PC-9 (cell line): Measurements from ENCODE around the gene IRF2. TPM values are rescaled to one million over a fixed set of nuclear protein-coding genes. Genes with fewer than 3 reads are reported as not detected.

Experiments used
- BruUV-seq: library from RNA; stranded (reverse); fragments of 400-500 nt; replicated peaks from 2 replicates; lab custom pipeline; 2021; lab: Mats Ljungman, UMichigan
- CTCF ChIA-PET: fragments of 300-600 bp; sonication (Branson Sonifier 250); formaldehyde crosslinking; loops from one replicate; lab custom pipeline; 2022; ENCODE audit warnings: antibody characterized with exemption; lab: Charles Lee
- POLR2A ChIA-PET: fragments of 300-600 bp; sonication (Branson Sonifier 250); formaldehyde crosslinking; loops from one replicate; lab custom pipeline; 2022; ENCODE audit warnings: antibody characterized with exemption; ENCODE audit not compliant: unreplicated experiment; lab: Charles Lee
- DNase-seq, 2 experiments: peaks; one replicate each; pipeline versions ENCODE4 v3.0.0 to v3.0.0-alpha.2; 2015 to 2022; ENCODE audit warnings: mixed read lengths in 1 of 2
- H2AFZ ChIP-seq: fragments of 200-600 bp; sonication (generic); 2 replicates; pipeline ENCODE4 v1.8.1; 2017; ENCODE audit warnings: antibody characterized with exemption
- H3F3A ChIP-seq: fragments of 200-600 bp; sonication (generic); 2 replicates; pipeline ENCODE4 v1.8.1; 2017; ENCODE audit warnings: antibody characterized with exemption, mild to moderate bottlenecking, low read depth; ENCODE audit not compliant: insufficient read depth
- H3K27ac ChIP-seq: fragments of 200-600 bp; sonication (generic); 2 replicates; pipeline ENCODE4 v1.6.1; 2016; ENCODE audit warnings: mixed run types
- H3K27me3 ChIP-seq: fragments of 200-600 bp; sonication (generic); 2 replicates; pipeline ENCODE4 v1.6.1; 2016; ENCODE audit warnings: low read depth, mixed run types; ENCODE audit not compliant: insufficient read depth
- H3K36me3 ChIP-seq: fragments of 200-600 bp; sonication (generic); 2 replicates; pipeline ENCODE4 v1.6.1; 2016; ENCODE audit warnings: low read depth, mixed run types
- H3K4me1 ChIP-seq: fragments of 200-600 bp; sonication (generic); replicated peaks from 2 replicates; pipeline ENCODE4 v1.6.1; 2016; ENCODE audit warnings: mixed run types; ENCODE audit not compliant: insufficient read depth
- H3K4me2 ChIP-seq: fragments of 200-600 bp; sonication (generic); 2 replicates; pipeline ENCODE4 v1.6.1; 2017; ENCODE audit warnings: mixed run types
- H3K4me3 ChIP-seq: fragments of 200-600 bp; sonication (generic); 2 replicates; pipeline ENCODE4 v1.6.1; 2016; ENCODE audit warnings: mixed run types
- H3K79me2 ChIP-seq: fragments of 200-600 bp; sonication (generic); 2 replicates; pipeline ENCODE4 v1.6.1; 2017; ENCODE audit warnings: low read depth, mixed run types
- H3K9me2 ChIP-seq: fragments of 200-600 bp; sonication (generic); 2 replicates; pipeline ENCODE4 v1.8.1; 2017; ENCODE audit warnings: mild to moderate bottlenecking; ENCODE audit not compliant: insufficient read depth
- H3K9me3 ChIP-seq: fragments of 200-600 bp; sonication (generic); 2 replicates; pipeline ENCODE4 v1.8.1; 2016; ENCODE audit warnings: low read depth; ENCODE audit not compliant: insufficient read depth
- H4K20me1 ChIP-seq: fragments of 200-600 bp; sonication (generic); 2 replicates; pipeline ENCODE4 v1.8.1; 2017; ENCODE audit not compliant: insufficient read depth
- CTCF ChIP-seq: fragments of 200-600 bp; sonication (generic); conservative IDR thresholded peaks from 2 replicates; pipeline ENCODE4 v1.6.1; 2017; ENCODE audit warnings: mixed run types, antibody characterized with exemption, mild to moderate bottlenecking, moderate library complexity
- EZH2 ChIP-seq: fragments of 200-600 bp; sonication (generic); IDR thresholded peaks from 2 replicates; pipeline ENCODE4 v1.8.0; 2017; ENCODE audit warnings: antibody characterized with exemption, low read depth
- intact Hi-C: fragments of 100-400 bp; cut with micrococcal nuclease; formaldehyde crosslinking; loops from one replicate; pipeline ENCODE4 v1.10.0; 2022; ENCODE audit not compliant: unreplicated experiment
- total RNA-seq: library from RNA; stranded (reverse); gene quantifications from 2 replicates; pipeline ENCODE4 v1.2.3, GENCODE V29; 2021

IRF2 gene
- total RNA-seq, 1 experiment from 2014 or later = 34.4 TPM

GRCh38 chr4:184434021-184434420 lies 40.3 kb downstream of the IRF2 start:
- no peaks in the 10 kb centered on the region for H3F3A ChIP-seq
- ChIA-PET CTCF (no interaction called here), POLR2A (no interaction called here)
- no peak for DNase-seq
- H3K9me2 ChIP-seq = no peaks in the 10 kb centered on the region
- no peaks in the 10 kb centered on the region for H3K9me3 ChIP-seq
- intact Hi-C loops = no loop called here
- H4K20me1 ChIP-seq = no peaks in the 10 kb centered on the region
- H3K27ac ChIP-seq = no peak overlapping the region
- H3K4me3 ChIP-seq = no peak overlapping the region
- no peak overlapping the region for H2AFZ ChIP-seq
- H3K79me2 ChIP-seq = no peaks in the 10 kb centered on the region
- H3K27me3 ChIP-seq = no peaks in the 10 kb centered on the region
- no peak overlapping the region for H3K4me2 ChIP-seq
- no peak for TF ChIP-seq CTCF
- TF ChIP-seq EZH2 = no peak
- BruUV-seq = no TSS peak
- H3K4me1 ChIP-seq = no peaks in the 10 kb centered on the region
- no peaks in the 10 kb centered on the region for H3K36me3 ChIP-seq

- Histone ChIP-seq H3K4me1 (no peaks in the 10 kb centered on the region), H3K27me3 (no peaks in the 10 kb centered on the region), H3K4me2 (no peak overlapping the region), H3K79me2 (no peaks in the 10 kb centered on the region), H3K9me3 (no peaks in the 10 kb centered on the region), H3K4me3 (no peak overlapping the region), H4K20me1 (no peaks in the 10 kb centered on the region), H3K36me3 (no peaks in the 10 kb centered on the region), H3F3A (no peaks in the 10 kb centered on the region), H3K27ac (no peak overlapping the region), H3K9me2 (no peaks in the 10 kb centered on the region), H2AFZ (no peak overlapping the region)
- CTCF ChIA-PET = no interaction called here
- intact Hi-C loops = no loop called here
- no peak for DNase-seq
- TF ChIP-seq EZH2 = no peak
- no peak for TF ChIP-seq CTCF
- no TSS peak for BruUV-seq
- POLR2A ChIA-PET = no interaction called here
Measured at GRCh38 chr4:184433258-184433892, 41.0 kb downstream of the IRF2 start.

GRCh38 chr4:184432127-184432922 lies 42.0 kb downstream of the IRF2 start:
- H3K9me2 ChIP-seq = no peaks in the 10 kb centered on the region
- BruUV-seq = no TSS peak
- H3K4me2 ChIP-seq = no peak overlapping the region
- TF ChIP-seq CTCF = no peak
- no peak for TF ChIP-seq EZH2
- no peaks in the 10 kb centered on the region for H3K27me3 ChIP-seq
- H3K36me3 ChIP-seq = no peaks in the 10 kb centered on the region
- no peaks in the 10 kb centered on the region for H3K79me2 ChIP-seq
- no peak overlapping the region for H2AFZ ChIP-seq
- H3K4me3 ChIP-seq = no peak overlapping the region
- no peaks in the 10 kb centered on the region for H3F3A ChIP-seq
- H3K27ac ChIP-seq = no peak overlapping the region
- H3K4me1 ChIP-seq = peaks cover 3% of the 10 kb centered on the region; the same call in 1 of the 2 replicates
- POLR2A ChIA-PET = no interaction called here
- no peaks in the 10 kb centered on the region for H4K20me1 ChIP-seq
- H3K9me3 ChIP-seq = no peaks in the 10 kb centered on the region
- no peak for DNase-seq
- intact Hi-C loops = no loop called here
- CTCF ChIA-PET = no interaction called here
